ENCODE data around the gene GLOD5. TPM values are rescaled to one million over a fixed set of nuclear protein-coding genes. Genes with fewer than 3 reads are reported as not detected.

The GLOD5 gene
- total and polyA plus RNA-seq, 9 of the 15 experiments (the other 6 are each of a cell fraction or from before 2014, with no cell fraction given): 0.27 to 4.4 (median 2.2) TPM

GRCh38 chrX:48786341-48786800 lies 24.8 kb downstream of the GLOD5 start, which contains the start of gene GATA1:
GATA1 (plus strand) TSS chrX:48786590; CDS start chrX:48791110, 4,520 bp downstream.
- H3K9me3 ChIP-seq (replicated peaks; ENCODE audit: control insufficient read depth, insufficient read depth, low read depth, low read length): no peaks in the 10 kb centered on the region
- H3K27ac ChIP-seq (ENCODE audit: extremely low read depth, low read depth, low read length): peak within 1 kb of the TSS; percentile 85
- peak; percentile 69 for ATAC-seq
- TF ChIP-seq CCNT2 (IDR thresholded peaks at IDR 0.05; ENCODE audit: borderline replicate concordance, extremely low read depth, insufficient read length, low read depth, low read length) (no peak), ZSCAN32 (CRISPR knock-in tag; IDR thresholded peaks at IDR 0.05) (no peak), MAZ (CRISPR knock-in tag; conservative IDR thresholded peaks at IDR 0.05 in 1 of 2, IDR thresholded peaks at IDR 0.05 in 1 of 2) (peak in 1 of 2 experiments; percentile 68; a peak in 3 of 4 replicates), RBFOX2 (IDR thresholded peaks at IDR 0.05; ENCODE audit: low read depth, low read length) (peak; percentile 75), THRA (IDR thresholded peaks at IDR 0.05) (no peak), TAF7 (tag; IDR thresholded peaks at IDR 0.05) (0 out of 2 replicates have a peak, but pooled peaks have one; percentile 16), PKNOX1 (IDR thresholded peaks at IDR 0.05) (no peak), ZNF586 (CRISPR knock-in tag; conservative IDR thresholded peaks at IDR 0.05) (no peak), ZNF436 (CRISPR knock-in tag; IDR thresholded peaks at IDR 0.05) (no peak), SUPT5H (IDR thresholded peaks at IDR 0.05) (peak; percentile 79), TBP (optimal IDR thresholded peaks at IDR 0.05; ENCODE audit: low read depth, low read length) (peak; percentile 41), FOSL1 (tag; conservative IDR thresholded peaks at IDR 0.05) (no peak), CREB1 (IDR thresholded peaks at IDR 0.05) (no peak), CREB1 (CRISPR knock-in tag; IDR thresholded peaks at IDR 0.05) (no peak), MYNN (IDR thresholded peaks at IDR 0.05) (0 out of 2 replicates have a peak, but pooled peaks have one; percentile 0), MYNN (CRISPR knock-in tag; IDR thresholded peaks at IDR 0.05) (no peak), NONO (IDR thresholded peaks at IDR 0.05; ENCODE audit: low read depth in 2 of 2, low read length in 1 of 2) (no peak), TEAD1 (CRISPR knock-in tag; IDR thresholded peaks at IDR 0.05) (0 out of 4 replicates have a peak, but pooled peaks of 1 of the 2 experiments have one; percentile 41), POLR2B (IDR thresholded peaks at IDR 0.05; ENCODE audit: low read depth, partially characterized antibody) (peak; percentile 65), HBP1 (CRISPR knock-in tag; IDR thresholded peaks at IDR 0.05) (no peak)

More at GRCh38 chrX:48786341-48786800, 24.8 kb downstream of the GLOD5 start, which contains the start of gene GATA1:
- BruUV-seq (replicated peaks): no TSS peak
- Histone ChIP-seq H3K9ac (ENCODE audit: insufficient read depth in 1 of 2, low read depth in 2 of 2, low read length in 2 of 2) (peak within 1 kb of the TSS; percentile 94), H3K79me2 (ENCODE audit: control insufficient read depth, insufficient read depth, low read length) (peaks cover 88% of the 10 kb centered on the region), H2AFZ (ENCODE audit: low read depth, low read length) (peak within 1 kb of the TSS; percentile 56), H3K9me1 (ENCODE audit: control insufficient read depth, insufficient read depth, low read length) (no peaks in the 10 kb centered on the region), H3K4me3 (peak within 1 kb of the TSS; percentile 75), H3K4me2 (ENCODE audit: insufficient read depth, low read length) (peak within 1 kb of the TSS; percentile 93), H3K36me3 (ENCODE audit: control insufficient read depth, insufficient read depth, low read length) (peaks cover 32% of the 10 kb centered on the region; the same call in 2 of the 3 replicates), H4K20me1 (replicated peaks; ENCODE audit: control insufficient read depth, insufficient read depth, low read length) (no peaks in the 10 kb centered on the region), H3K27me3 (ENCODE audit: control insufficient read depth in 2 of 2, insufficient read depth in 2 of 2, low read length in 2 of 2) (no peaks in the 10 kb centered on the region), H3K4me1 (replicated peaks in 1 of 2; ENCODE audit: control insufficient read depth in 2 of 2, insufficient read depth in 2 of 2, low read length in 2 of 2) (peaks cover 36 to 62% of the 10 kb centered on the region in 2 experiments; a peak in 4 of 5 replicates)
- DNase-seq (ENCODE audit: extremely low read depth in 1 of 4, low spot score in 3 of 4) (peak; percentile 75 to 87 (median 80)), FAIRE-seq (peak; percentile 11)
- POLR2A ChIA-PET: interaction anchor here (0.5 to 1.5 kb wide), 2 partner anchors 14 to 87 kb away, joined by 4 to 6 read pairs; no protein-coding TSS in a partner anchor
- CTCF ChIA-PET (ENCODE audit: low intra/inter-chr PET ratio): no interaction called here
- in situ Hi-C loops (cut with MboI) (no loop called here), intact Hi-C loops (cut with micrococcal nuclease) (loop anchor here (5.0 kb wide), 1 partner anchor 89 kb away; the partner anchor contains the start of gene SUV39H1)
- no CpG with 5 or more reads among the region's 7 CpGs for WGBS (ENCODE audit: insufficient coverage, low coverage, missing lambda C conversion rate)
